ENCODE measurements around the gene ATF1.

DNA sequence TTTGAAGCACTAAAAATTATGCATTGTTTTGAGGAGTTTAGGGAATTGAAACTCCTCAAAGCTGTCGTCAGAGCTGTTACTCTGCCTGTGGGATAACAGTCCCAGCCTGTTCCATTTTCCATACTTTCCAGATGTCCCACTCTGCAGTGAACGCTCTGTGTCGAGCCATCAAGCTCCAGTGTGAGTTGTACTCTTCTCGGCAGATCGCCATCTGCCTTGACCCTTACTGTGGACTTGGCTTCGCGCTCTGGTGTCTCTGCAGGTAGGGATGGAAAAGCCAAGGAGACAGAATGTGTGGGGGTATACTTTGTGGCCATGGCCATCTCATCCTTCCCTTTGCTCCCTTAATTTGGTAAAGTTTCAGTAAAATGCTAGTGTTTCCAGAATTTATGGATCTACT lies 35.5 kb upstream of the ATF1 start:
- TF ChIP-seq, protein P1, sequence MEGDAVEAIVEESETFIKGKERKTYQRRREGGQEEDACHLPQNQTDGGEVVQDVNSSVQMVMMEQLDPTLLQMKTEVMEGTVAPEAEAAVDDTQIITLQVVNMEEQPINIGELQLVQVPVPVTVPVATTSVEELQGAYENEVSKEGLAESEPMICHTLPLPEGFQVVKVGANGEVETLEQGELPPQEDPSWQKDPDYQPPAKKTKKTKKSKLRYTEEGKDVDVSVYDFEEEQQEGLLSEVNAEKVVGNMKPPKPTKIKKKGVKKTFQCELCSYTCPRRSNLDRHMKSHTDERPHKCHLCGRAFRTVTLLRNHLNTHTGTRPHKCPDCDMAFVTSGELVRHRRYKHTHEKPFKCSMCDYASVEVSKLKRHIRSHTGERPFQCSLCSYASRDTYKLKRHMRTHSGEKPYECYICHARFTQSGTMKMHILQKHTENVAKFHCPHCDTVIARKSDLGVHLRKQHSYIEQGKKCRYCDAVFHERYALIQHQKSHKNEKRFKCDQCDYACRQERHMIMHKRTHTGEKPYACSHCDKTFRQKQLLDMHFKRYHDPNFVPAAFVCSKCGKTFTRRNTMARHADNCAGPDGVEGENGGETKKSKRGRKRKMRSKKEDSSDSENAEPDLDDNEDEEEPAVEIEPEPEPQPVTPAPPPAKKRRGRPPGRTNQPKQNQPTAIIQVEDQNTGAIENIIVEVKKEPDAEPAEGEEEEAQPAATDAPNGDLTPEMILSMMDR (IDR thresholded peaks at IDR 0.05), result no peak
- TF ChIP-seq POLR2A (IDR thresholded peaks at IDR 0.05), result no peak
